ENCODE measurements around the gene C1orf53.
A peak's percentile ranks its signal among the peaks of the same experiment; 100 is the strongest.
"Not testable (repeated sequence)": the region's sequence is repeated elsewhere in the genome, so short reads cannot be mapped to it uniquely, and the experiment has no call there.

Gene C1orf53

GRCh38 chr1:197922070-197922390, 19.6 kb downstream of the C1orf53 start:
- no peak for DNase-seq

- DNase-seq = no peak
Measured at GRCh38 chr1:197923038-197923437, 20.6 kb downstream of the C1orf53 start.

GRCh38 chr1:197924516-197925123, 22.2 kb downstream of the C1orf53 start:
- DNase-seq = peak; percentile 55

GRCh38 chr1:197927908-197928665, 25.7 kb downstream of the C1orf53 start:
- no peak for DNase-seq

- no peak for DNase-seq
Measured at GRCh38 chr1:197928849-197929336, 26.5 kb downstream of the C1orf53 start.

- DNase-seq = no peak
Measured at GRCh38 chr1:197933016-197933415, 30.6 kb downstream of the C1orf53 start.

GRCh38 chr1:197933647-197934046, 31.2 kb downstream of the C1orf53 start:
- DNase-seq = no peak

GRCh38 chr1:197937381-197937780, 35.0 kb downstream of the C1orf53 start:
- no peak for DNase-seq

GRCh38 chr1:197937892-197938291, 35.5 kb downstream of the C1orf53 start:
- no peak for DNase-seq

GRCh38 chr1:197939159-197939980, 36.9 kb downstream of the C1orf53 start:
- DNase-seq = not testable (repeated sequence)

- no peak for DNase-seq
Measured at GRCh38 chr1:197942042-197942441, 39.6 kb downstream of the C1orf53 start.

GRCh38 chr1:197944485-197944884, 42.1 kb downstream of the C1orf53 start:
- no peak for DNase-seq

GRCh38 chr1:197948926-197949899, 46.8 kb downstream of the C1orf53 start:
- no peak for DNase-seq

GRCh38 chr1:197951089-197951488, 48.7 kb downstream of the C1orf53 start:
- DNase-seq = no peak

GRCh38 chr1:197951617-197952175, 49.3 kb downstream of the C1orf53 start:
- DNase-seq = no peak

- not testable (repeated sequence) for DNase-seq
Measured at GRCh38 chr1:197953472-197953871, 51.0 kb downstream of the C1orf53 start.

GRCh38 chr1:197954718-197955418, 52.4 kb downstream of the C1orf53 start:
- DNase-seq = no peak

- no peak for DNase-seq
Measured at GRCh38 chr1:197955486-197956394, 53.3 kb downstream of the C1orf53 start.

Measured in KG1 (cell line).